HG03097 (cell line): Measurements from ENCODE around the gene HOXA9.

Experiments
- ATAC-seq: cut with Tn5 transposase; IDR thresholded peaks from one replicate; pipeline ENCODE4 v1.9.1; 2021; ENCODE audit not compliant: unreplicated experiment, low FRiP score

The HOXA9 gene

GRCh38 chr7:27166531-27167505 lies 1.5 kb upstream of the HOXA9 start:
- no peak for ATAC-seq

- ATAC-seq, result no peak
Observed at GRCh38 chr7:27165996-27166530, 726 bp upstream of the HOXA9 start.

GRCh38 chr7:27164367-27165088 lies 809 bp downstream of the HOXA9 start:
- no peak for ATAC-seq

GRCh38 chr7:27164045-27164366 lies 1.3 kb downstream of the HOXA9 start:
- ATAC-seq, result no peak

GRCh38 chr7:27163288-27164044 lies 1.9 kb downstream of the HOXA9 start:
- no peak for ATAC-seq

- ATAC-seq, result no peak
Observed at GRCh38 chr7:27162561-27163287, 2.6 kb downstream of the HOXA9 start.

GRCh38 chr7:27161721-27162560 lies 3.4 kb downstream of the HOXA9 start:
- no peak for ATAC-seq

- ATAC-seq, result no peak
Observed at GRCh38 chr7:27161214-27161720, 4.1 kb downstream of the HOXA9 start.

GRCh38 chr7:27160546-27161213 lies 4.7 kb downstream of the HOXA9 start:
- peak; percentile 51 for ATAC-seq

GRCh38 chr7:27160145-27160545 lies 5.2 kb downstream of the HOXA9 start:
- no peak for ATAC-seq

GRCh38 chr7:27159266-27160144 lies 5.8 kb downstream of the HOXA9 start:
- ATAC-seq, result no peak

- ATAC-seq, result no peak
Observed at GRCh38 chr7:27158436-27159265, 6.7 kb downstream of the HOXA9 start.

GRCh38 chr7:27157702-27158431 lies 7.5 kb downstream of the HOXA9 start:
- no peak for ATAC-seq

- ATAC-seq, result no peak
Observed at GRCh38 chr7:27156916-27157701, 8.2 kb downstream of the HOXA9 start.

- ATAC-seq, result no peak
Observed at GRCh38 chr7:27156508-27156898, 8.8 kb downstream of the HOXA9 start, which contains the start of gene HOXA7. TSS of gene HOXA7 (minus strand) at chr7:27156675. CDS start at chr7:27156545, 130 bp downstream.
